A549 (cell line): ENCODE measurements around the gene POLR3B.

Experiments used
- CHD2 ChIP-seq: fragments of 150-350 bp; IDR thresholded peaks from 2 replicates; pipeline ENCODE4 v1.6.1; 2014; ENCODE audit warnings: low read length; ENCODE audit not compliant: partially characterized antibody
- HMGXB4 ChIP-seq: fragments of 250-450 bp; sonication (Bioruptor Pico); IDR thresholded peaks from 2 replicates; pipeline ENCODE4 v1.5.0; 2021; ENCODE audit warnings: mild to moderate bottlenecking, moderate library complexity, borderline replicate concordance
- ZNF302 ChIP-seq: fragments of 250-450 bp; sonication (Bioruptor Pico); IDR thresholded peaks from 2 replicates; pipeline ENCODE4 v1.9.0; 2021; ENCODE audit warnings: inconsistent platforms, mild to moderate bottlenecking, moderate library complexity
- TF ChIP-seq, protein P1 (sequence below): fragments of >200 bp; sonication (Bioruptor Twin); formaldehyde crosslinking; IDR thresholded peaks from 3 replicates; pipeline ENCODE4 v1.5.1; 2016
- TF ChIP-seq, protein P2 (sequence below): fragments of 450-650 bp; IDR thresholded peaks from 2 replicates; pipeline ENCODE4 v1.6.1; 2014; ENCODE audit warnings: antibody characterized with exemption

DNA sequence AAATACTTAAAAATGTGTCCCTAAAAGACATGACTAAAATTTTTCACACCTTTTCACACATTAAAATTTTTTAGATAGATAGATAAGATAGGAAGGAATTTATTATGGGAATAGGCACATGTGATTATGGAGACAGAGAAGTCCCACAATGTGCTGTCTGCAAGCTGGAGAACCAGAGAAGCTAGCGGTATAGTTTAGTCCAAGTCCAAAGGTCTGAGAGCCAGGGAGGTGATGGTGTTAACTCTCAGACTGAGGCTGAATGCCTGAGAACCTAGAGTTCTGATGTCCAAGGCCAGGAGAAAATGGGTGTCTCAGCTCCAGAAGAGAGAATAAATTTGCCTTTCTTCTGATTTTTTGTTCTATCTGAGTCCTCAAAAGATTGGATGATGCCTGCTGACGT, 65.7 kb downstream of the POLR3B start:
- TF ChIP-seq CHD2 (no peak), HMGXB4 (CRISPR knock-in tag) (no peak), ZNF302 (CRISPR knock-in tag) (no peak)
- TF ChIP-seq, protein P1, sequence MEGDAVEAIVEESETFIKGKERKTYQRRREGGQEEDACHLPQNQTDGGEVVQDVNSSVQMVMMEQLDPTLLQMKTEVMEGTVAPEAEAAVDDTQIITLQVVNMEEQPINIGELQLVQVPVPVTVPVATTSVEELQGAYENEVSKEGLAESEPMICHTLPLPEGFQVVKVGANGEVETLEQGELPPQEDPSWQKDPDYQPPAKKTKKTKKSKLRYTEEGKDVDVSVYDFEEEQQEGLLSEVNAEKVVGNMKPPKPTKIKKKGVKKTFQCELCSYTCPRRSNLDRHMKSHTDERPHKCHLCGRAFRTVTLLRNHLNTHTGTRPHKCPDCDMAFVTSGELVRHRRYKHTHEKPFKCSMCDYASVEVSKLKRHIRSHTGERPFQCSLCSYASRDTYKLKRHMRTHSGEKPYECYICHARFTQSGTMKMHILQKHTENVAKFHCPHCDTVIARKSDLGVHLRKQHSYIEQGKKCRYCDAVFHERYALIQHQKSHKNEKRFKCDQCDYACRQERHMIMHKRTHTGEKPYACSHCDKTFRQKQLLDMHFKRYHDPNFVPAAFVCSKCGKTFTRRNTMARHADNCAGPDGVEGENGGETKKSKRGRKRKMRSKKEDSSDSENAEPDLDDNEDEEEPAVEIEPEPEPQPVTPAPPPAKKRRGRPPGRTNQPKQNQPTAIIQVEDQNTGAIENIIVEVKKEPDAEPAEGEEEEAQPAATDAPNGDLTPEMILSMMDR = no peak
- TF ChIP-seq, protein P2, sequence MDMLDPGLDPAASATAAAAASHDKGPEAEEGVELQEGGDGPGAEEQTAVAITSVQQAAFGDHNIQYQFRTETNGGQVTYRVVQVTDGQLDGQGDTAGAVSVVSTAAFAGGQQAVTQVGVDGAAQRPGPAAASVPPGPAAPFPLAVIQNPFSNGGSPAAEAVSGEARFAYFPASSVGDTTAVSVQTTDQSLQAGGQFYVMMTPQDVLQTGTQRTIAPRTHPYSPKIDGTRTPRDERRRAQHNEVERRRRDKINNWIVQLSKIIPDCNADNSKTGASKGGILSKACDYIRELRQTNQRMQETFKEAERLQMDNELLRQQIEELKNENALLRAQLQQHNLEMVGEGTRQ = no peak
